ENCODE measurements around the gene ALDH7A1. TPM values are rescaled to one million over a fixed set of nuclear protein-coding genes. Genes with fewer than 3 reads are reported as not detected.
A peak's percentile ranks its signal among the peaks of the same experiment; 100 is the strongest.
"Not testable (repeated sequence)": the region's sequence is repeated elsewhere in the genome, so short reads cannot be mapped to it uniquely, and the experiment has no call there.

Gene ALDH7A1
- total and polyA plus RNA-seq, 10 donors = 8.0 to 18.3 (median 12.5) TPM

GRCh38 chr5:126519637-126520592 lies 75.1 kb downstream of the ALDH7A1 start:
- H3K36me3 ChIP-seq = no peaks in the 10 kb centered on the region
- no peaks in the 10 kb centered on the region for H3K27me3 ChIP-seq (replicated peaks in 1 of 7)
- peak overlapping the region in 6 of 8 donors; percentile 22 to 70 (median 60) for H3K27ac ChIP-seq
- H3K9me3 ChIP-seq = no peaks in the 10 kb centered on the region
- no peak for DNase-seq
- peaks cover 0 to 26% (median 2%) of the 10 kb centered on the region in 6 donors for H3K4me1 ChIP-seq
- TF ChIP-seq POLR2A (IDR thresholded peaks at IDR 0.05) (no peak), CTCF (IDR thresholded peaks at IDR 0.05 in 8 of 11, conservative IDR thresholded peaks at IDR 0.05 in 3 of 11) (no peak), POLR2AphosphoS5 (IDR thresholded peaks at IDR 0.05) (no peak)
- intact Hi-C loops (cut with DNase I; ENCODE audit: low total_unique reads) = no loop called here
- 44 to 63% (median 55%) methylated on average over 6 of the region's 6 CpGs for WGBS, 5 donors
- no peak overlapping the region for H3K4me3 ChIP-seq

GRCh38 chr5:126519223-126519622 lies 75.8 kb downstream of the ALDH7A1 start:
- H3K36me3 ChIP-seq; H3K27me3 ChIP-seq (replicated peaks in 1 of 7); intact Hi-C loops (cut with DNase I; ENCODE audit: low total_unique reads); DNase-seq; H3K9me3 ChIP-seq; H3K4me3 ChIP-seq: not testable (repeated sequence)
- Histone ChIP-seq H3K4me1 (peaks cover 0 to 20% (median 2%) of the 10 kb centered on the region in 6 donors), H3K27ac (peak overlapping the region in 4 of 8 donors; percentile 44 to 70 (median 66))
- WGBS, 5 donors = 88 to 97% (median 94%) methylated on average over 4 of the region's 4 CpGs

- Histone ChIP-seq H3K4me3 (no peak overlapping the region), H3K27me3 (replicated peaks in 1 of 7) (no peaks in the 10 kb centered on the region), H3K4me1 (peaks cover 0 to 16% (median 2%) of the 10 kb centered on the region in 6 donors), H3K9me3 (no peaks in the 10 kb centered on the region), H3K27ac (no peak overlapping the region), H3K36me3 (no peaks in the 10 kb centered on the region)
- TF ChIP-seq CTCF (IDR thresholded peaks at IDR 0.05 in 8 of 11, conservative IDR thresholded peaks at IDR 0.05 in 3 of 11) = no peak
- DNase-seq = no peak
- intact Hi-C loops (cut with DNase I; ENCODE audit: low total_unique reads) = no loop called here
These were observed 78.2 kb downstream of the ALDH7A1 start for GRCh38 chr5:126516852-126517251.

- Histone ChIP-seq H3K9me3 (no peaks in the 10 kb centered on the region), H3K4me1 (peaks cover 0 to 16% (median 2%) of the 10 kb centered on the region in 6 donors), H3K4me3 (no peak overlapping the region), H3K27ac (peak overlapping the region in 1 of 8 donors; percentile 67), H3K36me3 (no peaks in the 10 kb centered on the region), H3K27me3 (replicated peaks in 1 of 7) (no peaks in the 10 kb centered on the region)
- no peak for TF ChIP-seq POLR2A (IDR thresholded peaks at IDR 0.05)
- TF ChIP-seq POLR2AphosphoS5 (IDR thresholded peaks at IDR 0.05) = no peak
- TF ChIP-seq CTCF (IDR thresholded peaks at IDR 0.05 in 8 of 11, conservative IDR thresholded peaks at IDR 0.05 in 3 of 11) = no peak
- no peak for DNase-seq
- 70 to 94% (median 86%) methylated on average over 1 of the region's 1 CpG for WGBS, 5 donors
- intact Hi-C loops (cut with DNase I; ENCODE audit: low total_unique reads) = no loop called here
These were observed 78.9 kb downstream of the ALDH7A1 start for GRCh38 chr5:126516133-126516532.

All from spleen (tissue), 11 donors.